ENCODE measurements around the gene FRMPD4. TPM values are rescaled to one million over a fixed set of nuclear protein-coding genes. Genes with fewer than 3 reads are reported as not detected.

FRMPD4 gene
- total and polyA plus RNA-seq, 10 of the 15 experiments (the other 5 are each of a cell fraction or from before 2014, with no cell fraction given), result not detected

DNA sequence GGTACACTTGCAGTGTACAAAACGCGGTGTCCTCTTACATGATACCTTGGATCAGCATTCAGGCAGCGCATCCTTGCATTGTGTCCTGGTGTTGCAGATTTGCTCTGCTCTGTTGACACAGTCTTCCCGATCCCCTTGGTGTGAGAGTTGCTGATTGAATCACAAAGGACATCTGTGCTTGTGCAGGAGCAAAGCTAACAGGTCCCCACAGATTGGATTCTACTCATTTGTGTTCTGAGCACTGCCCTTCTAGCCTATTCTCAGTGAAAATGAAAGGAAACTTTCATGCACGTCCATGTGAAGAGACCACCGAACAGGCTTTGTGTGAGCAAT is 171.4 kb downstream of the FRMPD4 start (continued):
- TF ChIP-seq, protein P1, sequence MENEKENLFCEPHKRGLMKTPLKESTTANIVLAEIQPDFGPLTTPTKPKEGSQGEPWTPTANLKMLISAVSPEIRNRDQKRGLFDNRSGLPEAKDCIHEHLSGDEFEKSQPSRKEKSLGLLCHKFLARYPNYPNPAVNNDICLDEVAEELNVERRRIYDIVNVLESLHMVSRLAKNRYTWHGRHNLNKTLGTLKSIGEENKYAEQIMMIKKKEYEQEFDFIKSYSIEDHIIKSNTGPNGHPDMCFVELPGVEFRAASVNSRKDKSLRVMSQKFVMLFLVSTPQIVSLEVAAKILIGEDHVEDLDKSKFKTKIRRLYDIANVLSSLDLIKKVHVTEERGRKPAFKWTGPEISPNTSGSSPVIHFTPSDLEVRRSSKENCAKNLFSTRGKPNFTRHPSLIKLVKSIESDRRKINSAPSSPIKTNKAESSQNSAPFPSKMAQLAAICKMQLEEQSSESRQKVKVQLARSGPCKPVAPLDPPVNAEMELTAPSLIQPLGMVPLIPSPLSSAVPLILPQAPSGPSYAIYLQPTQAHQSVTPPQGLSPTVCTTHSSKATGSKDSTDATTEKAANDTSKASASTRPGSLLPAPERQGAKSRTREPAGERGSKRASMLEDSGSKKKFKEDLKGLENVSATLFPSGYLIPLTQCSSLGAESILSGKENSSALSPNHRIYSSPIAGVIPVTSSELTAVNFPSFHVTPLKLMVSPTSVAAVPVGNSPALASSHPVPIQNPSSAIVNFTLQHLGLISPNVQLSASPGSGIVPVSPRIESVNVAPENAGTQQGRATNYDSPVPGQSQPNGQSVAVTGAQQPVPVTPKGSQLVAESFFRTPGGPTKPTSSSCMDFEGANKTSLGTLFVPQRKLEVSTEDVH (IDR thresholded peaks at IDR 0.05; ENCODE audit: low read depth, partially characterized antibody), result no peak
- TF ChIP-seq FOXM1 (IDR thresholded peaks at IDR 0.05; ENCODE audit: low read depth, low read length) (no peak), TCF12 (IDR thresholded peaks at IDR 0.05; ENCODE audit: low read depth, low read length) (no peak), ZNF217 (IDR thresholded peaks at IDR 0.05) (no peak)

DNA sequence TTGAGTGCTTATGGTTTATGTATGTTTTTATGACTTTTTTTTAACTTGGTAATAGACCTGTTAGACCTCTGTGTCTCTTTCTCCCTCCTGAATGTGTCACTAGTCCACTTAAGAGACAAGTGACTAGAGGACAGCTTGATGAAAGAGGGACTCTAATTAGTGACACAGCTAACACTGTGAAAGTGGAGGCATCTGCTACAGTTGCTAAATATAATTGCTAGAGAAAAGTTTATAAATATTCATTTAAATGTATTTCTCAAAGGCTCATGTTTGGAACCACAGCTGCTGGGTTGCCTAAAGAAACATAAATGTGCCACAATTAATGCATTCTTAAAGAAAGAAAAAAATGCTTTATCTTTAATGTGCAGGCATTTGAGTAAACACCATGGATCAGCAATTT is 176.4 kb downstream of the FRMPD4 start:
- intact Hi-C loops (cut with micrococcal nuclease; ENCODE audit: unreplicated experiment), result no loop called here
- RAD21 ChIA-PET (ENCODE audit: unreplicated experiment), result interaction anchor here (0.6 kb wide), 1 partner anchor 261 kb away, joined by 3 read pairs; no protein-coding TSS in a partner anchor

More for the DNA sequence above, 176.4 kb downstream of the FRMPD4 start:
- POLR2A ChIA-PET, result no interaction called here
- Histone ChIP-seq H3K9me3 (replicated peaks; ENCODE audit: control insufficient read depth, insufficient read depth, low read length) (no peaks in the 10 kb centered on the region), H3K36me3 (ENCODE audit: control insufficient read depth in 2 of 2, insufficient read depth in 2 of 2, low read length in 1 of 2) (no peaks in the 10 kb centered on the region), H3K4me1 (ENCODE audit: control insufficient read depth, insufficient read depth, low read length) (no peaks in the 10 kb centered on the region), H3K79me2 (ENCODE audit: control insufficient read depth, insufficient read depth, low read length) (no peaks in the 10 kb centered on the region), H3K4me2 (ENCODE audit: control insufficient read depth, insufficient read depth) (no peak overlapping the region), H3K27me3 (replicated peaks in 1 of 2; ENCODE audit: control insufficient read depth in 2 of 2, insufficient read depth in 2 of 2, low read length in 1 of 2) (no peaks in the 10 kb centered on the region), H2AFZ (ENCODE audit: control insufficient read depth, low read depth, low read length) (no peak overlapping the region), H3K4me3 (no peak overlapping the region), H3K9ac (ENCODE audit: control insufficient read depth, insufficient read depth, low read length) (no peak overlapping the region), H3K27ac (ENCODE audit: control insufficient read depth, insufficient read depth) (no peak overlapping the region), H4K20me1 (ENCODE audit: control insufficient read depth, insufficient read depth) (no peaks in the 10 kb centered on the region)
- TF ChIP-seq STAT1 (conservative IDR thresholded peaks at IDR 0.05), result no peak
- TF ChIP-seq, protein P2, sequence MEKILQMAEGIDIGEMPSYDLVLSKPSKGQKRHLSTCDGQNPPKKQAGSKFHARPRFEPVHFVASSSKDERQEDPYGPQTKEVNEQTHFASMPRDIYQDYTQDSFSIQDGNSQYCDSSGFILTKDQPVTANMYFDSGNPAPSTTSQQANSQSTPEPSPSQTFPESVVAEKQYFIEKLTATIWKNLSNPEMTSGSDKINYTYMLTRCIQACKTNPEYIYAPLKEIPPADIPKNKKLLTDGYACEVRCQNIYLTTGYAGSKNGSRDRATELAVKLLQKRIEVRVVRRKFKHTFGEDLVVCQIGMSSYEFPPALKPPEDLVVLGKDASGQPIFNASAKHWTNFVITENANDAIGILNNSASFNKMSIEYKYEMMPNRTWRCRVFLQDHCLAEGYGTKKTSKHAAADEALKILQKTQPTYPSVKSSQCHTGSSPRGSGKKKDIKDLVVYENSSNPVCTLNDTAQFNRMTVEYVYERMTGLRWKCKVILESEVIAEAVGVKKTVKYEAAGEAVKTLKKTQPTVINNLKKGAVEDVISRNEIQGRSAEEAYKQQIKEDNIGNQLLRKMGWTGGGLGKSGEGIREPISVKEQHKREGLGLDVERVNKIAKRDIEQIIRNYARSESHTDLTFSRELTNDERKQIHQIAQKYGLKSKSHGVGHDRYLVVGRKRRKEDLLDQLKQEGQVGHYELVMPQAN (conservative IDR thresholded peaks at IDR 0.05), result no peak
- no peak for TF ChIP-seq ZZZ3 (IDR thresholded peaks at IDR 0.05; ENCODE audit: control insufficient read depth, insufficient read length, low read depth)
- TF ChIP-seq, protein P3, sequence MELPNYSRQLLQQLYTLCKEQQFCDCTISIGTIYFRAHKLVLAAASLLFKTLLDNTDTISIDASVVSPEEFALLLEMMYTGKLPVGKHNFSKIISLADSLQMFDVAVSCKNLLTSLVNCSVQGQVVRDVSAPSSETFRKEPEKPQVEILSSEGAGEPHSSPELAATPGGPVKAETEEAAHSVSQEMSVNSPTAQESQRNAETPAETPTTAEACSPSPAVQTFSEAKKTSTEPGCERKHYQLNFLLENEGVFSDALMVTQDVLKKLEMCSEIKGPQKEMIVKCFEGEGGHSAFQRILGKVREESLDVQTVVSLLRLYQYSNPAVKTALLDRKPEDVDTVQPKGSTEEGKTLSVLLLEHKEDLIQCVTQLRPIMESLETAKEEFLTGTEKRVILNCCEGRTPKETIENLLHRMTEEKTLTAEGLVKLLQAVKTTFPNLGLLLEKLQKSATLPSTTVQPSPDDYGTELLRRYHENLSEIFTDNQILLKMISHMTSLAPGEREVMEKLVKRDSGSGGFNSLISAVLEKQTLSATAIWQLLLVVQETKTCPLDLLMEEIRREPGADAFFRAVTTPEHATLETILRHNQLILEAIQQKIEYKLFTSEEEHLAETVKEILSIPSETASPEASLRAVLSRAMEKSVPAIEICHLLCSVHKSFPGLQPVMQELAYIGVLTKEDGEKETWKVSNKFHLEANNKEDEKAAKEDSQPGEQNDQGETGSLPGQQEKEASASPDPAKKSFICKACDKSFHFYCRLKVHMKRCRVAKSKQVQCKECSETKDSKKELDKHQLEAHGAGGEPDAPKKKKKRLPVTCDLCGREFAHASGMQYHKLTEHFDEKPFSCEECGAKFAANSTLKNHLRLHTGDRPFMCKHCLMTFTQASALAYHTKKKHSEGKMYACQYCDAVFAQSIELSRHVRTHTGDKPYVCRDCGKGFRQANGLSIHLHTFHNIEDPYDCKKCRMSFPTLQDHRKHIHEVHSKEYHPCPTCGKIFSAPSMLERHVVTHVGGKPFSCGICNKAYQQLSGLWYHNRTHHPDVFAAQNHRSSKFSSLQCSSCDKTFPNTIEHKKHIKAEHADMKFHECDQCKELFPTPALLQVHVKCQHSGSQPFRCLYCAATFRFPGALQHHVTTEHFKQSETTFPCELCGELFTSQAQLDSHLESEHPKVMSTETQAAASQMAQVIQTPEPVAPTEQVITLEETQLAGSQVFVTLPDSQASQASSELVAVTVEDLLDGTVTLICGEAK (IDR thresholded peaks at IDR 0.05; ENCODE audit: borderline replicate concordance), result no peak
- TF ChIP-seq HDAC2 (IDR thresholded peaks at IDR 0.05), result no peak
- TF ChIP-seq MXI1 (IDR thresholded peaks at IDR 0.05; ENCODE audit: low read depth, low read length), result no peak
- no peak for TF ChIP-seq ZSCAN29 (IDR thresholded peaks at IDR 0.05)
- TF ChIP-seq EP300 (IDR thresholded peaks at IDR 0.05; ENCODE audit: borderline replicate concordance in 1 of 2, control insufficient read depth in 1 of 2, low read depth in 2 of 2, low read length in 2 of 2), result no peak
- SMC1A ChIA-PET (ENCODE audit: uncharacterized antibody, unreplicated experiment), result interaction anchor here (0.8 kb wide), 1 partner anchor 14 kb away, joined by 3 read pairs; no protein-coding TSS in a partner anchor
- DNase-seq (ENCODE audit: low read depth, low spot score), result no peak
- no peak for FAIRE-seq
- in situ Hi-C loops (cut with MboI), result no loop called here
- BruUV-seq (replicated peaks), result no TSS peak
- CTCF ChIA-PET, result no interaction called here
- no peak for ATAC-seq

All from GM12878 (cell line).